ENCODE results near the gene C18orf54. TPM values are rescaled to one million over a fixed set of nuclear protein-coding genes. Genes with fewer than 3 reads are reported as not detected.
A peak's percentile ranks its signal among the peaks of the same experiment; 100 is the strongest.
"Not testable (repeated sequence)": the region's sequence is repeated elsewhere in the genome, so short reads cannot be mapped to it uniquely, and the experiment has no call there.

C18orf54 gene
- total RNA-seq (2014; rRNA removed; shearing (Covaris generic)): 5.8 and 7.7 TPM in 2 replicates

GRCh38 chr18:54357660-54358494 is at the start of gene C18orf54, which contains the start of gene STARD6:
TSS of gene C18orf54 (plus strand) at chr18:54357906. CDS start at chr18:54360573, 2,667 bp downstream.
TSS of gene STARD6 (minus strand) at chr18:54357858. CDS start at chr18:54354573, 3,285 bp downstream.
- peak; percentile 93 for DNase-seq (ENCODE audit: low read depth)

GRCh38 chr18:54309564-54309963 is 48.1 kb upstream of the C18orf54 start:
- DNase-seq (ENCODE audit: low read depth): not testable (repeated sequence)

GRCh38 chr18:54316071-54316820 is 41.5 kb upstream of the C18orf54 start:
- no peak for DNase-seq (ENCODE audit: low read depth)

GRCh38 chr18:54323561-54323960 is 34.1 kb upstream of the C18orf54 start:
- no peak for DNase-seq (ENCODE audit: low read depth)

DNA sequence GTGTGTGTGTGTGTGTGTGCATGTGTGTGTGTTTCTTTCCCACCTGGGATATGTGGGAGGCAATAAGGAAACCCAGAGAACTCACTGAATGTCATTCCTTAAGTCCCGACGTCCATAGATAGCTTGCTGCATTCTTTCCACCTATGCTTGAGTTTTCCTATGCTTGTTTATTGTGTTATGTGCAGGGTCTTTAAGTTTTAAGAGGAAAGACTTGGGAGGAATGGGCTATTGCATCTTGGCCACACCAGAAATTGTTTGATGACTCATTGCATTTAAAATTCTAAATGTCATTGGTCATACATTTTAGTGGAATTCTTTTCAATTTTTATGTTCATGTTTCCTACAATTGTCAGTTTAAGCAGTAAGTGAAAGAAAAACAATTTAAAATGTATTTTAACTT is 33.7 kb upstream of the C18orf54 start:
- no peak for DNase-seq (ENCODE audit: low read depth)

- DNase-seq (ENCODE audit: low read depth): peak; percentile 3
These were observed 29.9 kb upstream of the C18orf54 start for GRCh38 chr18:54327818-54328217.

DNA sequence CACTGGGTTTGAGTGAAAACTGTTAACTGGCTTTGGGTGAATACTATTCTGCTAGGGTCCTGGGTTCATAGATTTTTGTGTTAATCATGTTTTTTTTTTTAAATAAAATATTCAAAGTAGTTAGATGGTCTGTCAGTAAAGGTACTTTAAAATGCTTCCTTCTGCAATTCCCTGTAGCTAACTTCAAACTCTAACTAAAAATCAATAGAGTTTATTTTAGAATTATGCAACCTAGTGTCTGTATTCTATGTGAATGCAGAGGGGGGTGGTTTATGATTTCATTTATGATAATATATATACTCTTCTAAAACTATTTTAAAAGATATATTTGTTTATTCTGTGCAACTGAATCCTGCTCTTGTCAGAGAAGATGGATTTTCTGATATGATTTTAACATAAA is 27.9 kb upstream of the C18orf54 start:
- no peak for DNase-seq (ENCODE audit: low read depth)

GRCh38 chr18:54330768-54331548 is 26.7 kb upstream of the C18orf54 start:
- DNase-seq (ENCODE audit: low read depth): no peak

- no peak for DNase-seq (ENCODE audit: low read depth)
These were observed 22.0 kb upstream of the C18orf54 start for GRCh38 chr18:54335638-54336173.

DNA sequence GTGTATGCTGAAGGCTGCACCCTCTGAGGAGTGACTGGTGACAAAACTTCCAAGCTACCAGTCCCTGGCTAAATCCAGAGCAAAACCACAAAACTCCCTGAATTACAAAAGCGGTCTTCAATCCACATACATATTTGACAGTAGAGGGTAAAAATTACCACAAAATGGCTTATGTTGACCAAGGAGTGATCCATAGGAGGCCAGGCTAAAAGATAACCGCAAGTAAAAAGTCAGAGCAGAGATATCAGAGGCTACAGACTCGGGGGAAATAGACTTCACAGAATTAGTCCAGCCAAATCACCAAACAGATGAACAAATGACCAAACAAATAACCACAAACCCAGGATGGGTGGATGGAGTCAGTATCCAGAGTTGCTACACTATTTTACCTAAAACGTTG is 19.5 kb upstream of the C18orf54 start:
- DNase-seq (ENCODE audit: low read depth): no peak

DNA sequence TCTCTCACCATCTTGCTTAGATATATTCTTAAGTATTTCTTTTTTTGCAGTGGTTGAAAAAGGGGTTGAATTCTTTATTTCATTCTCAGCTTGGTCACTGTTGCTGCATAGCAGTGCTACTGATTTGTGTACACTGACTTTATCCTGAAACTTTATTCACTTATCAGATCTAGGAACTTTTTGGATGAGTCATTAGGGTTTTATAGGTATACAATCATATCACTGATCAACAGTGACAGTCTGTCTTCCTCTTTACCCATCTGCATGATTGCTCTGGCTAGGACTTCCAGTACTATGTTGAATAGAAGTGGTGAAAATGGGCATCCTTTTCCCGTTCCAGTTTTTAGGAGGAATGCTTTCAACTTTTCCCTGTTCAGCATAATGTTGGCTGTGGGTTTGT is 6.5 kb upstream of the C18orf54 start:
- no peak for DNase-seq (ENCODE audit: low read depth)

DNA sequence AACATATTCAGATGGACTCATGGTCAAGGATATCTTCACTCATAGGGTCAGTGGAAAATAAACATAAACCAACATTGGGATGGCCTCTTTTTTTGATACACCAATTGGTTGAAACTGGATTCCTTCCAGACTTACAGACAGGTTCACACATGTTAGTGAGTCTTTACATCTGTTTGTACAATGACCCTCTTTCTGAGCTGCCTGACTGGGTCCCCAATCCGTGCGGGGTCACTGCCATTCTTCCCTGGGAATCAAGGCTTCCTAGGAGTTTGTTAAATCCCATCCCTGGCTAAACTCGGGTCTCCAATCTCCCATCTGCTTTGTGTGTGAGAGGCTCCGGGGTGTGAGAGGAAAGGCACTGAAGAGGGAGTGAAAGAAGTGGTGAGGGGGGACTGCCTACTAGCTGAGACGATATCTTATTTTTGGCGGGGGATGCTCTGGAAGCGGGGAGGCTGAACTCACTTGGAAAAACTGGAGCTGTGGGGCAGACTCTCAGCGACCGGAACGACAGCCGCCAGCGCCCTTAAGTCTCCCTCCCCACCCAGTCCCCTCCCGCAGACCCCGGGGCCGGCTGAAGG is 535 bp upstream of the C18orf54 start:
- DNase-seq (ENCODE audit: low read depth): no peak

DNA sequence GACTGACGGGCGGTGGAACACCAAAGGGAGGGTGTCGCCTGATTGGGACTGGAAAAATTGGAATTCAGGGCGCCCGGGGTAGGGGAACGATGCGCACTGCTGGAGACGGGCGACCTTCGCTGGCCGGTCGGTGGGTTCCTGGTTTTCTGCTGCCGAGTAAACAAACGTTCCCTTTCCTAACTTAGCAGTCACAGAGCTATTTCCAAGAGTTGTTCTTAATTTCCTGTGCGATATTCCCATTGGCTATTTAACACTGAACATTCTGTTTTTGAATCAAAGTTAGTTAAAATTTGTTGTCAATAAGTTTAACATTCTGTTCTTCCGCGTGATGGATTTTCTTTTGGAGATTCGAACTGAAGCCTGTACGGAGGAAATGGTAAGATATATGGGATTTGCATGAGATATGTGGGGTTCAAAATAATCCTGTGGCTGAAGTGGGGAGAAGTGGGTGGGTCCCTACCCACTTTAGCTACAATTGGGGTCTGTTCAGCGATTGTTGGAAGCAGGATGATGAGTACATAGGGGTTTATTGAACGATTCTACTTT is 862 bp downstream of the C18orf54 start:
- no peak for DNase-seq (ENCODE audit: low read depth)

GRCh38 chr18:54359233-54359632 is 1.5 kb downstream of the C18orf54 start:
- DNase-seq (ENCODE audit: low read depth): no peak

DNA sequence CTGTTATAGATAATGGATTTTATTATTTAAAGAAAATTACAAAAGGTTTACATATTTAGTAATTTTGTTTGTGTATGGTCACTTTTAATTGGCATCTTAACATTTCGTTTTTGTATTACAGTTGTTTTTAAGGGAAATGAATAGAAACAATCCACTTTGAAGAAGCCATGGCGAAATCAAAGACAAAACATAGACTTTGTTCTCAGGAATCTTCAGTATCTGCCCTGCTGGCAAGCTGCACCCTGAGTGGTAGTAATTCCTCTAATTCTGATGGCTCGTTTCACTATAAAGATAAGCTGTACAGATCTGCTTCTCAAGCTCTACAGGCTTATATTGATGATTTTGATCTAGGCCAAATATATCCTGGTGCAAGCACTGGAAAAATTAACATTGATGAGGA is 2.7 kb downstream of the C18orf54 start:
- no peak for DNase-seq (ENCODE audit: low read depth)

- DNase-seq (ENCODE audit: low read depth): no peak
These were observed 20.4 kb downstream of the C18orf54 start for GRCh38 chr18:54378057-54378456.

GRCh38 chr18:54381640-54382039 is 23.9 kb downstream of the C18orf54 start:
- no peak for DNase-seq (ENCODE audit: low read depth)

GRCh38 chr18:54382076-54382475 is 24.4 kb downstream of the C18orf54 start:
- DNase-seq (ENCODE audit: low read depth): no peak

DNA sequence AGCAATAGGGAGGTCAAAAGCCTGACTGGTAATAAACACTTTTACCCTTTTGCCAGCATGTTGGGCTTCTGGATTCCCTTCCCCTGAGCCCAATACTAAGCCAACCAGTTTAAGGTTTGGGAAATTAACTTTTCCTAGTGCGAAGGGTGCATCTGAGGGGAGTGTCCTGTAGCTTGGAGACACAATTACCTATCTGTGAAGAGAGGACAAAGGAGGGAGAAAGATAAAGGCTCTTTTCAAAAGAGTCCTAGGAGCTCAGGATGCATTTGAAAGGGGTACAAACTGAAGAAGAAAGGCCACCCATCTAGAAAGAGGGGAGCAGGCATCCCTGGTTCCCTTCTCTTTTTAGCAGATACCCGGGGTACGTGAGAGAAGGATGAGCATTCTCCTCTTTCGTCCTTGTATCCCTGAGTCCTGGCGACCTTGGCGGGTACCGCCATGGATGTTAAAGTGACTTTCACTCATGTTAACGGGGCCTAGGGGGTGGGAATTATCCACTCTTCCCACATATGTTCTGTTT is 25.1 kb downstream of the C18orf54 start:
- DNase-seq (ENCODE audit: low read depth): no peak

DNA sequence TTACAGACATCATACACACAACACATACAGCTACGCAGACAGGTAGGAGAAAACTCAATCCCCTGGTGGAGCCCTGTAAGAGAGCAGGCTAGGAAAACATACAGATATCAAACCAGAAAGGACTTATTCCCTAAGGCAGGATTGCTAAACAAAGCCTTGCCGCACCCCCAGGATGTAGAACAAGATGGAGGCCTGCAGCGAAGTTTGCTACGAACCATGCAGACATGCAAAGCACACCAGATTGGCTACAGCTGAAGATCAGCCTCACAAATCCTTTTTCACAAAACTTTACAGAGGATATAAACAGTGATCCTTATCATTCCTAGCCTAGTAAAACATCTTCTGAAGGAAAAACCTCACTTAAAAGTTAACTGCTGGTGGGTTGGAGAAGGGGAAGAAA is 28.3 kb downstream of the C18orf54 start:
- DNase-seq (ENCODE audit: low read depth): no peak
